Prostate gland (tissue), 2 donors: ENCODE measurements around the gene KLK3.

Experiments used
- POLR2A ChIP-seq: fragments of 450-650 bp; IDR thresholded peaks from one replicate; pipeline ENCODE4 v1.6.1; 2016; ENCODE audit warnings: antibody characterized with exemption, mild to moderate bottlenecking
- TF ChIP-seq, protein P1 (sequence below), 4 experiments: fragments of 200-600 bp in 2 of 4; fragments of 450-650 bp in 2 of 4; sonication (generic) in 2 of 4; IDR thresholded peaks; 1 replicate in 3 of 4; 2 replicates in 1 of 4; pipeline ENCODE4 v1.5.1; 2016 to 2019; ENCODE audit warnings: antibody characterized with exemption in 4 of 4, mild to moderate bottlenecking in 2 of 4, moderate library complexity in 2 of 4

GRCh38 chr19:50894478-50895356 is 40.0 kb downstream of the KLK3 start:
- TF ChIP-seq, protein P1, sequence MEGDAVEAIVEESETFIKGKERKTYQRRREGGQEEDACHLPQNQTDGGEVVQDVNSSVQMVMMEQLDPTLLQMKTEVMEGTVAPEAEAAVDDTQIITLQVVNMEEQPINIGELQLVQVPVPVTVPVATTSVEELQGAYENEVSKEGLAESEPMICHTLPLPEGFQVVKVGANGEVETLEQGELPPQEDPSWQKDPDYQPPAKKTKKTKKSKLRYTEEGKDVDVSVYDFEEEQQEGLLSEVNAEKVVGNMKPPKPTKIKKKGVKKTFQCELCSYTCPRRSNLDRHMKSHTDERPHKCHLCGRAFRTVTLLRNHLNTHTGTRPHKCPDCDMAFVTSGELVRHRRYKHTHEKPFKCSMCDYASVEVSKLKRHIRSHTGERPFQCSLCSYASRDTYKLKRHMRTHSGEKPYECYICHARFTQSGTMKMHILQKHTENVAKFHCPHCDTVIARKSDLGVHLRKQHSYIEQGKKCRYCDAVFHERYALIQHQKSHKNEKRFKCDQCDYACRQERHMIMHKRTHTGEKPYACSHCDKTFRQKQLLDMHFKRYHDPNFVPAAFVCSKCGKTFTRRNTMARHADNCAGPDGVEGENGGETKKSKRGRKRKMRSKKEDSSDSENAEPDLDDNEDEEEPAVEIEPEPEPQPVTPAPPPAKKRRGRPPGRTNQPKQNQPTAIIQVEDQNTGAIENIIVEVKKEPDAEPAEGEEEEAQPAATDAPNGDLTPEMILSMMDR (IDR thresholded peaks at IDR 0.05), result no peak
- TF ChIP-seq POLR2A, result no peak
